Amniotic epithelial cell (primary cell): ENCODE measurements around the gene SPON2.

Source experiments
- DNase-seq: peaks from one replicate; pipeline ENCODE4 v3.0.0-alpha.2; 2010; ENCODE audit warnings: low read depth

SPON2 gene

DNA sequence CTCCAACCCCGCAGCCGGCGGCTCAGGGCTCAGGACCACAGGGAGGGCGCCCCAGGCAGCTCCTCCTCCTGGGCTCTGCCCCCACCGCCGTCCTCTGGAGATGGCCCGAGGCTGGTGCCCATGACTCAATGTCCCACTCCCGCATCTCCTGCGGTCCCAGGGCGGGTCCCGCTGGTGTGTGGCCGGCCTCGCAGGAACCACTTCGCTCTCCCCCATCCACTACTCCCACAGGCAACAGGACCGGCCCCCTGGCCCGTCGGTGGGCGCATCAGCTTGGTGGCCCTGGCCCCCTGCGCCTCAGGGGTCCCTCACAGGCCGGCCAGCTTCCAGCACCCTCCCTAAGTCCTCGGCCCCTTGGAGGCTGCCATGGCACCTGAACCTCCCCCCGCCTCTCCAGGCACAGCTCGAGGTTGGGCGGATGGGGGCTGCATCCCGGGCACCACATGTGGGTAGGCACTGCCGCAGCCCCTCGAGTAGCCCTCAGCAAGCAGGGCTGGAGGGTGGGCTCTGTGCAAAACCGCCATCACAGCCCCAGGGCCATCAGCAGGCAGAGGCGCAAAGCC, 22.8 kb upstream of the SPON2 start:
- no peak for DNase-seq

DNA sequence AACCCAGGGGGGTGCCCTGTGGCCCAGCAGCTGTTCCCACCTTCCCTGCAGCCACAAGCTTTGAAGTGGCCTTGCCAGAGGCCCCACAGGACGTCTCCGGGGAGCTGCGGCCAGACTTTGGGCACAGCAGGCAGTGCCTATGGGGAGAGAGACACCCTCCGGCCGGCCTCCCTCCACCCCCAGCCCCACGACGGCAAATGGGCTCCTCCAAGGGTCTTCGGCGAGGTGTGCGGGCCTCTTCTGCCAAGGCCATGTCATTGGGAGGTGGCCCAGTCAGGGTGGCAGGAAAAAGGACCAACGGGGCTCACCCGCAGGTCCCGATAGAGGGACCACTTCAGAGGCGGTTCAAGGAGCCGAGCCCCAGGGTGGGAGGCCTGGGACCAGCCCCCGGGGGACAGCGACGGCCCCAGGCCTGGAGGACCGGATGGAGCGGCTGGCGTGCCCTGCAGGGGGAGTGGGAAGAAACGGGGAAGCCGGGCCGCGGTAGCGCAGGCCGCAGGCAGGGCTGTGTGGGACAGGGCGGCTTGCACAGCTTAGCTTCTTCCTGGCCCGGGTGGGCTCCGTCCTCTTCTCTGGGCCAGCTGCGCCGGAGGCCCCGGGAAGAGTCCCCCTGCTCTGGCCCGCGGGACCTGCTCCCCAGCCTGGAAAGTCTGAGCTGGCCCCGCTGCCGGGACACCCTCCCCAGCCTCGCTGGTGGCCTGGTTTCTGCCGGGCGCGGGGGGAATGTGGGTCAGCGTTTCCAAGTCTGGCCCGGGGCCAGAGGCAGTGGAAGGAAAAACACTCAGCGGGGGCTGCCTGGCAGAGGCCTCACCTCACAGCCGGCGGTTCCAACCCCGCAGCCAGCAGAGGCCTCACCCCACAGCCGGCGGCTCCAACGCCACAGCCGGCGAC, 21.9 kb upstream of the SPON2 start:
- peak; percentile 47 for DNase-seq

DNA sequence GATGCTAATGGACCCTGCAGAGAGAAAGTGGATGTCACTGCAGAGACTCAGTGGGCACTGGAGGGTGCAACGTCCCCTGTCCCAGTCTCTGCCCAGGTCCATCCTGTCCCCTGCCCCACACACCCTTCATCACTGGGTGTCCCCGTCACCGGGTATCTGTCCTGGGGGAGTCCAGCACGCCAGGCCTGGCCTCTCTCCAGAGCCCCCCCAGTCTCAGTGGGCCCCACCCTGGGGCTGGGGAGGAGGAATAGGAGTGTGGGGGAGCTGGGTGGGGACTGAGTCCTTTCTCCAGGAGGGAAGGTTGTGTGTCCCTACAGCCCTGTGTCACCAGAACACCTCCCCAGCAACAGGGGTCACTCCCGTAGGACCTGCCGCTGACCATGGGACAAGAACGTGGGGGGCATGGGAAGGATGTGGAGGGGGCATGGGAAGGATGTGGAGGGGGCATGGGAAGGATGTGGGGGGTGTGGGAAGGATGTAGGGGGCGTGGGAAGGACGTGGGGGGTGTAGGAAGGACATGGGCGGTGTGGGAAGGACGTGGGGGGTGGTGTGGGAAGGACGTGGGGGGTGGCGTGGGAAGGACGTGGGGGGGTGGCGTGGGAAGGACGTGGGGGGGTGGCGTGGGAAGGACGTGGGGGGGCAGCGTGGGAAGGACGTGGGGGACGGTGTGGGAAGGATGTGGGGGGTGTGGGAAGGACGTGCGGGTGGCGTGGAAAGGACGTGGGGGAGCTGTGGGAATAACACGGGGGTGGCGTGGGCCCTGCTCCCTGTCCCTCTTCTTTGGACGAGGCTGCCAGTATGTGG, 21.0 kb upstream of the SPON2 start:
- DNase-seq, result no peak

DNA sequence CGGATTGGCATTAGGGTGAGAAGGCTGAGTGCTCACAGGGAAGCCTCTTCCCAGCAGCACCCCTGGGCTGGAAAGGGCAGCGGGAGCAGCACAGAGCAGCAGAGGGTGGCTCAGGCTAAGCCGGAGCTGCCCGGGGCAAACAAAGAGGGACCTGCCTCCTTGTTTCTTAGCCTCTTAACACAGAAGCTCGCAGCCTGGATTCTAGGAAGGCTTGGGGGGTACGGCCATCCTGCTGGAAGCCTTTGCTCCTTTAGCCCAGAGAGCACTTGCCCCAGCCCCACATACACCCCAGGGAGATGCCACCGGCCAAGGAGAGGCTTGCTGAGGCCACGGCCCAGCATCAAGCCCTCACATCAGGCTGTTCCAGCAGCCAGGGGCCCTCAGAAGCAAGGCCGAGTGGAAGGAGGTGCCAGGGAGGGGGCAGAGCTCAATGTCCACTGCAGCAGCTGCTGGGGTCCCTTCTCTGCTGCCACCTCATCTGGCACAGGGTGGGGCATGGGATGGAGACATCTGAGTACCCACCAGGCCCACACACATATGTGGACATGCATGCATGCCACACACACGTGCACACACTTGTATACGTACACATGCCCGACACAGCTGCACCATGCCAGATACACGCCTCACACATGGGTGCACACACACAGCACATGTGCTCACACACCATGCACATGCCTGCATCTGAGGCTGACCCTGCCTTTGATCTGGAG, 20.3 kb upstream of the SPON2 start:
- DNase-seq, result no peak

DNA sequence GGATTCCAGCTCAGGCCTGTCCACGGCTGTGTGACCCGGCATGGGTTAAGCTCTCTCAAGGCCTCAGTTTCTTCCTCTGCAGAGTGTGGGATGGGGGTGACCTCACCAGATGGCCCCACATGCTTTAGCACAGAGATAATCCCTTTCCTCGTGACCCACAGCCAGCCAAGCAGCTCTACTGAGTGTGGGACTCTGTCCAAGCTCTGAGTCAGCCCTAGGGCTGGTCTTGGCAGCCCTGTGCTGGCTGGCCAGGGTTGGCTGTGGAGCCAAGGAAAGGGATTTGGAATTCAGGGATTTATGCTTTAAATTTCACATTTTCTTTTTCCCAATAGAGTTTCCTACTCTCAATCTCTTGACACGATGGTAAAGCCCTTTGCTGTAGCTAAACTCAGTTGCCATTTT, 19.7 kb upstream of the SPON2 start:
- DNase-seq, result peak; percentile 99

DNA sequence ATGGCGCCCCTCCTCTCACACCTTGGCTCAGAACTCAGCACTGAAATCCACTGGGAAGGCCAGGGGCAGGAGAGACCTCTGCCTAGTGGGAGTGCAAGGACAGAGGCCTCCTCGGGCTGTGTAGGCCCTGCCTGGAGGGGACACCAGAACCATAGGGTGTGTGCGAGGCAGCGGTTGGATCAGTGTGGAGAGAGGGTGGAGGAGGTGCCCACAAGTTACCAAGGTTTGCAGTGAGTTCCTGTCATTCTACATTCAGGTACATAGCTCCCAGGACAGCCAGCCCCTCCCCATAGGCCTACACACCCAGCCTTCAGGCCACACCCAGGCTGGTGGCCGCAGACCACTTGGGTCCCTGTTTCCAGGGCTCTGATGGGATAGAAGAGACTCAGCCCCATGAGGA, 19.2 kb upstream of the SPON2 start:
- no peak for DNase-seq

DNA sequence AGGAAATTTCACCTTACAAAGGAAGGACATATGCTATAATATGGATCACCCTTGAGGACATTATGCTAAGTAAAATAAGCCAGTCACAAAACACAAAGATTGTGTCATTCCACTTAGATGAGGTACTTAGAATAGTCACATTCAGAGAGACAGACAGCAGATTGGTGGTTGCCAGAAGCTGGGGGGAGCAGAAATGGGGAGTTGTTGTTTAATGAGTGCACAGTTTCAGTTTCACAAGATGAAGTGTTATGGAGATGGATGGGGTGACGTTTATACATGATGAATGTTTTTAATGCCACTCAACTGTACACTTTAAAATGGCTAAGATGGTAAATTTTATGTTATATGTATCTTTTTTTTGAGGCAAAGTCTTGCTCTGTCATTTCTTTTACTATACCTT, 14.8 kb upstream of the SPON2 start:
- peak; percentile 38 for DNase-seq

DNA sequence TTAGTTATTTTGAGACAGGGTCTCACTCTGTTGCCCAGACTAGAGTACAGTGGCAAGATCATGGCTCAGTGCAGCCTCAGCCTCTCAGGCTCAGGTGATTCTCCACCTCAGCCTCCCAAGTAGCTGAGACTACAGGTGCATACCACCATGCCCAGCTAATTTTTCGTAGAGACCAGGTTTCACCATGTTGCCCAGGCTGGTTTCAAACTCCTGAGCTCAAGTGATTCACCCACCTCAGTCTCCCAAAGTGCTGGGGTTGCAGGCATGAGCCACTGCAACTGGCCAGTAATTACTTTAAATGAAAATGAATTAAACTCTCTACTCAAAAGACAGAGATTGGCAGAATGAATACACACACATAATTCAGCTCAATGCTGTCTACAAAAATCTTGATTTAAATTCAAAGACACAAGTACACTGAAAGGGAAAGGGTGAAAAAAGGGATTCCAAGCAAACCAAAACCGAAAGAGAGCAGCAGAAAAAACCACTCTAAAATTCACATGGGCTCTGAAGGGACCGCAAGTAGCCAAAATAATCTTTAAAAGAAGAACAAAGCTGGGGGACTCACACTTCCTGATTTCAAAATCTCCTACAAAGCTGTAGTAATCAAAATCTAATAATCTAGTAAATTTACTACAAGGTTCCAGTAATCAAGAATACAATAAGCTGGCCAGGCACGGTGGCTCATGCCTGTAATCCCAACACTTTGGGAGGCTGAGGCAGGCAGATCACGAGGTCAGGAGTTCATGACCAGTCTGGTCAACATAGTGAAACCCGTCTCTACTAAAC, 11.8 kb upstream of the SPON2 start:
- no peak for DNase-seq

DNA sequence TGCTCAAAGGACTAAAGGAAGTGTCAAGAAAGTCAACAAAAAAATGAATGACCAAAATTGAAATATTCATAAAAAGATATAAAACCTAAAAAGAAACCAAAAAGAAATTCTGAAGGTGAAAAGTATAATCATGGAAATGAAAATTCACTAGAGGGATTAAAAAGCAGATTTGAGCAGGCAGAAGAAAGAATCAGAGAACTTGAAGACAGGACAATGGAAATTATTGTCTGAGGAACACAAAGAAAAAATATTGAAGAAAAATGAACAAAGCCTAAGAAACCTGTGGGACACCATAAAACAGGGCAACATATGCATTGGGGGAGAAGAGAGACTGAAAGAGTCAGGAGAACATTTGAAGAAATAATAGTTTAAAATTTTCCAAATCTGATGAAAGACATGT, 9.9 kb upstream of the SPON2 start:
- DNase-seq, result no peak

DNA sequence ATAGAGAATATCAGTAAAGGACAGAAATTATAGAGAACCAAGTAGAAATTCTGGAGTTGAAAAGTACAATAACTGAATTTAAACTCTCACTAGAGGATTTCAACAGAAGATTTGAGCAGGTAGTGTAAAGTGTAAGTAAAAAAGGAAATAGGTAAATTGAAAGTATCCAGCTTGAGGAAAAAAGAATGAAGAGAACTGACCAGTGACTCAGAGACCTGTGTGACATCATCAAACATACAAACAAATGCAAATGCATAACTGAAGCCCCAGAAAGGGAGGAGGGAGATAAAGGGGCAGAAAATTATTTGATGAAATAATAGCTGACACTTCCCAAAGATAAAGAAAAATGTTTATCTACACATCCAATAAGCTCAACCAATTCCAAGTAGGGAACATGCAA, 8.3 kb upstream of the SPON2 start:
- DNase-seq, result no peak

DNA sequence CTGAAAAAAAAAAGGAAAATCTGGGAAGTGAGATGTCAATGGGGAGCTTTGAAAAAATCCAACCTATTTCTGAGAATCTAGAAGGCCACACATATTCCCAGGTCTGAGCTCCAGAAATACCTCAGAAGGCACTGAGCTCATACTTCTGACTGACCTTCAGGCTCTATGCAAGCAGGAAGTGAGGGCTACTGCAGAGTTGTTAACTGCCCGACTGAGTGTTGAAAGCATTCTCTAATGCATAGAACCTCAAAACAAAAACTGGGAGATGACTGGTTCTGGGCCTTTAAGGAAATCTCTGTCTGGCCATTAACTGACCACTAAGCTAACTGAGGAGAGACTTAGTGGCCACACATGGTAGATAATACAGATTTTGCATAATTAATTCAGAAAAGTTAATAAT, 7.6 kb upstream of the SPON2 start:
- DNase-seq, result no peak

DNA sequence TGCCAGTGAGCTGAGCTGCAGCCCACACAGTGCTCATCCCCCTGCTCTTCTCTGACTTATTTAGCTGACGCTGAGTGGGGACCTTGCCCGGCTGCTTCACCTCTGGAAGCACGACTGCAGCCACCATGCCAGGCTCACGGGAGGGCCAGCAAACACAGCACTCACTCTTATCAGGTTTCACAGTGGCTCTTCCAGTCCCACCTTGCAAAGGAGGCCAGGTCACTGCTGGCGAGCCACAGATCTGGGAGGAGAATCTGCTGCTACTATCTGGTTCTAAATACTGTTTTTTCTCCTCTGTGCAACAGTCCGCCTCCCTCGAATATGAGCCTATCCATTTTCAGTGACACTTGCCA, 6.7 kb upstream of the SPON2 start:
- no peak for DNase-seq

DNA sequence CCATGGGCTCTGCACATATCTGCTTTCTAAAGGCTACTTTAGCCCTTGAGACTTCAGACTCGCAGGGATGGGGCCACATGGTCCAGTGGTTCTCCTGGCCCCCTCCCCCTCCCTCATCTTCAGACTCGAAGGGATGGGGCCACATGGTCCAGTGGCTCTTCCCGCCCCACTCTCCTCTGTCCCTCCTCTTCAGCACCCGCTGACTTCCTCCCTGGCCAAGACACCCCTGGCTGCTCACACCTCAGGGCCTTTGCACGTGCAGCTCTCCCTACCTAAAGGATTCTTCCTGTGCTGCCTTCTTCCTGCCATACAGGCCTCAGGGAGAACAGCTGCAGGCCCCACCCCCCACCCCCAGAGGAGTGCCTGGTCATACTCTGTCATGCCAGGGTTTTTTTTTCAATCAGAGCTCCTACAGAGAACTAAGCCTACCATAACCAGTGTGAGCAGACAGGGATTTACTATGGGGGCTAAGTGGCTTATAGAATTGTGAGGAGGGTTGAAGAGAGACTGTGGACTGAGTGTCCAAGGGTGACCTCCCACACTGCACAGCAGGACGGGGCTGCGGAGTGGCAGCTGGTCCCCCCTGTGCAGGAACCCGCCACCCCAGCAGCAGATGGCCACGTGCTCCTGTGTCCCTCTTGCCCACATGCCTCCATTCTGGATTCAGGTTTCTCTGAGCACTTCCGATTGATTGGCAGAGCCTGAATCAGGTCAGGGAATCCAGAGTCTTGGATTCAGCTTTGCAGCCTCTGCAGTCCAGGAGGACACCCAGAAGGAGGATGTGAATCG, 6.1 kb upstream of the SPON2 start:
- DNase-seq, result no peak

DNA sequence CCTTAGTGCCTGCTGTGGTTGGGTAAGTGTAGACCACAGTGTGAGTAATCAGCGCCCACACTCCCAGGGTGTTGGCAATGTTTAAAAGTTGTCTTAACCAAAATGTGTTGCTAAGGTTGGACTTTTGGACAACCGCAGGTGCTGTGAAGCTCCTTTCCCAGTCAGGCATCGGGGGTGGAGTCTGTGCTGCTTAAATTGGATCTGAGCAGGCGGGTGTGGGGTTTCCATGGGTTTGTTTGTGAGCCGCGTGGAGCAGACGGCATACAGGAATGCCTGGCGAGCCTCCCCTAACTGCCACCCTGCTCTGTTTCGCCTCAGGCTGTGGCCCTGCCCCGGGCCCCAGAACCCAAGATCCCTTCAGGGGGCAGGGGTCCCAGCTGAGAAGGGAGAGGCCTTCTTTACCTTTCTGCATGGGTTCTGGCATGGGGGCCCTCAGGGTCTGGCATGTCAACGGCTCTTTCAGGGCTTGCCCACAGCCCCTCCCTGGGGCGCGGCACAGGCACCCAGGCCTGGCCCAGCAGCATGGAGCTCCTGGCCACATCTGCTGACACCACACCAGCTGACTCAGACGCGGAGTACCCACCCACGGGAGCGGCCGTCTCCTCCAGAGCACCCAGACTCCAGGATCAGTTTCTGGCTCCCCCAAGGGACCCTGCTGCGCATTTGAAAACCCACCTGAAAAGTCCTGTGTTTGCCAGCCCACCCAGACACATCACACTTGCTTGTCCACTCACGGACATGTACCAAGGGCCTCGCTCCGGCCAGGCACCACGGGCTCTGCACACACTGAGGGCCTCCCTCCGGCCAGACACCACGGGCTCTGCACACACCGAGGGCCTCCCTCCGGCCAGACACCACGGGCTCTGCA, 5.1 kb upstream of the SPON2 start:
- peak; percentile 48 for DNase-seq

DNA sequence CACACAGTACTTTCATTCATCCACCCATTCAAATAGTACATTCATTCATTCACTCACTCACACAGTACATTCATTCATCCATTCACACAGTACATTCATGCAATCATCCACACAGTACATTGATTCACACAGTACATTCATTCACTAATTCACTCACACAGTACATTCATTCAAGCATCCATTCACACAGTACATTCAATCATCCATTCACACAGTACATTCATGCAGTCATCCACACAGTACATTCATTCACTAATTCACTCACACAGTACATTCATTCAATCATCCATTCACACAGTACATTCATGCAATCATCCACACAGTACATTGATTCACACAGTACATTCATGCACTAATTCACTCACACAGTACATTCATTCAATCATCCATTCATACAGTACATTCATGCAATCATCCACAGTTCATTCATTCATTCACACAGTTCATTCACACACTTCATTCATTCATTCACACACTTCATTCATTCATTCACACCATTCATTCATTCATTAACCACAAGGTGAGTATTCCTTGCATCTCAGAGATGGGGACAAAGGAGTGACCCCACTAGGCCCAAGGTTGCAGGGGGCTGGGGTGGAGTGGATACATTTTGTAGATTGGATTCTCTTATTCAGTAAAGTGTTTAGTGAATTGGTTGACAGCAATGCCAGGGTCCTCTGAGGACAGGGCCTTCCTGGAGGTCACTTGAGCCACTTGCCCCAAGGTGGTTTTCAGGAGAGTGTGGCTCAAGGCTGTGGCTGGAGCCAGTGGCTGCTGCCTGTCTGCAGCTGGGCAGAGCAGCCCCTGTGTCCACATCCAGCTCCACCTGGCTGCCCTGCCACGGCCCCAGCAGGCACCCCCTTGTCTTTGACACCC, 4.3 kb upstream of the SPON2 start:
- no peak for DNase-seq

DNA sequence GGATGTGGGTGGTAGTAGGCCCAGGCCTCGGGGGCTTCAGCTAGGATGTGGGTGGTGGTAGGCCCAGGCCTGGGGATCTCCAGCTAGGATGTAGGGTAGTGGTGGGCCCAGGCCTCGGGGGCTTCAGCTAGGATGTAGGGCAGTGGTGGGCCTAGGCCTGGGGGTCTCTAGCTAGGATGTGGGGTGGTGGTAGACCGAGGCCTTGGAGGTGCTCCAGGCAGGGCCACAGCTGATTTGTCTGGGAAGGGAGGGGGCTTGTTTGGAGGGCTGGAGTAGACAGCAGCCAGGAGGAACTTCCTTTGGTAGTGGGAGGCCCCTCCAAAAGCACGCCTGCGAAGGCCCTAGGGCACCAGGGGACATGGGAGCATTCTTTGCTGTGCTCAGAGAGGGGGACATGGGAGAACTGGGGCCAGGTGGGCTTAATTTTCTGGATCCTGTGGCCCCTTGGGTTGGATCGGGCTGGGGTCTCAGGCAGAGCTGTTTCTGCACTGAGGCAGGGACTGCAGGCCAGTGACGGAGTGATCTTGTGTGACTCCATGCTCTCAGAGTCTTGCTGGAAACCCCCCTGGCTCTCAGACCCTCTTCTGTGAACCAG, 3.3 kb upstream of the SPON2 start:
- no peak for DNase-seq

DNA sequence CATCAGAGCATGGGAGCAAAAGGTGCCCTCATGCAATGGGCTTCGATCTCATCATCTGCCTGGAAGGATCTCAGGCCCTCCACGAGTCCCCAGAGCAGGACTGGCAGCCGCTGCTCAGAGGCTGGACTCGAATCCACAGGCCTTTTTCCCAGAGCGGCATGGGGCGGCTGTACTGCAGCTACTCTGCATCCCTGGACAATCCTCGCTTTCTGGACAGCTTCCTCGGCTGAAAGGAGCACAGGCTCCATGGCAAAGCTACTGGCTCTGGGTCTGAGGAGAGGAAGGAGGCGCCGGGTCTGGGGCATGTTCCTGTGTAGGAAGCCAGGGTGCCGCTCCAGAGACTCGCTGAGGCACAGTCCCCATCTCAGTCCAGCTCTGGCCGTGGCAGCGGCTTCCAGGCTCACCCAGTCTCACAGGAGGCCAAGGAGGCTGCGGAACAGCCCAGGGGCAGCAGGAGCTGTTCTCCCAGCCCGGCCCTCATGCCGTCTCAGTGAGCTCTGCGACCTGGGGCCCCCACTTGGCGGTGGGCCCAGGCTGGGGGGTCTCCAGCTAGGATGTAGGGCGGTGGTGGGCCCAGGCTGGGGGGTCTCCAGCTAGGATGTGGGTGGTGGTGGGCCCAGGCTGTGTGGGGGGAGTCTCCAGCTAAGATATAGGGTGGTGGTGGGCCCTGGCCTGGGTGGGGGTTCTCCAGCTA, 2.7 kb upstream of the SPON2 start:
- no peak for DNase-seq
